ENCODE results near the gene LAIR1. TPM values are rescaled to one million over a fixed set of nuclear protein-coding genes. Genes with fewer than 3 reads are reported as not detected.
"Not testable (repeated sequence)": the region's sequence is repeated elsewhere in the genome, so short reads cannot be mapped to it uniquely, and the experiment has no call there.

The LAIR1 gene
- total RNA-seq, 1 donor from 2014 or later = 30.5 TPM

DNA sequence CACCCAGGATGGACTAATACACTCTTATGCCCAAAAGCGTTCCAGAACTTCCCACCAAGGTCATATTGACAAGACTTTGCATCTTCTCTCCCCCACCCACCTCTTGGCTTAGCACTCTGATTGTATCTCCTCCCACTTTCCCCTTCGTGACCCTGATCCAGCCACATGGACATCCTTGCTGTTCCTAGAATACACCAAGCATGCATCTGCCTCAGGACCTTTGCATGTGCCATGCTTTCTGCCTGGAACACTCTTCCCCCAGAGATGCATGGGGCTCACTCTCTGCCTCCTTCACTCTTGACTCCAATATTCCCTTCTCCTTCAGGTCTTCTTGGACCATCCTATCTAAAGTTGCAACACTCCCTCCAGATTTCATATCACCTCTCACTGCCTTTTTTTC is 16.2 kb upstream of the LAIR1 start:
- no peak for DNase-seq
- peaks cover 52% of the 10 kb centered on the region for H3K4me1 Mint-ChIP-seq
- H3K36me3 Mint-ChIP-seq (ENCODE audit: low read depth) = no peaks in the 10 kb centered on the region
- TF ChIP-seq, protein P1, sequence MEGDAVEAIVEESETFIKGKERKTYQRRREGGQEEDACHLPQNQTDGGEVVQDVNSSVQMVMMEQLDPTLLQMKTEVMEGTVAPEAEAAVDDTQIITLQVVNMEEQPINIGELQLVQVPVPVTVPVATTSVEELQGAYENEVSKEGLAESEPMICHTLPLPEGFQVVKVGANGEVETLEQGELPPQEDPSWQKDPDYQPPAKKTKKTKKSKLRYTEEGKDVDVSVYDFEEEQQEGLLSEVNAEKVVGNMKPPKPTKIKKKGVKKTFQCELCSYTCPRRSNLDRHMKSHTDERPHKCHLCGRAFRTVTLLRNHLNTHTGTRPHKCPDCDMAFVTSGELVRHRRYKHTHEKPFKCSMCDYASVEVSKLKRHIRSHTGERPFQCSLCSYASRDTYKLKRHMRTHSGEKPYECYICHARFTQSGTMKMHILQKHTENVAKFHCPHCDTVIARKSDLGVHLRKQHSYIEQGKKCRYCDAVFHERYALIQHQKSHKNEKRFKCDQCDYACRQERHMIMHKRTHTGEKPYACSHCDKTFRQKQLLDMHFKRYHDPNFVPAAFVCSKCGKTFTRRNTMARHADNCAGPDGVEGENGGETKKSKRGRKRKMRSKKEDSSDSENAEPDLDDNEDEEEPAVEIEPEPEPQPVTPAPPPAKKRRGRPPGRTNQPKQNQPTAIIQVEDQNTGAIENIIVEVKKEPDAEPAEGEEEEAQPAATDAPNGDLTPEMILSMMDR (IDR thresholded peaks at IDR 0.05) = no peak
- no peak overlapping the region for H3K4me3 Mint-ChIP-seq
- H3K27me3 Mint-ChIP-seq = no peaks in the 10 kb centered on the region
- intact Hi-C loops (cut with micrococcal nuclease) = no loop called here
- ChIA-PET POLR2A (no interaction called here), CTCF (no interaction called here)
- H3K27ac Mint-ChIP-seq = no peak overlapping the region
- no peak for ATAC-seq (ENCODE audit: low read depth)
- H3K9me3 Mint-ChIP-seq = peaks cover 4% of the 10 kb centered on the region

DNA sequence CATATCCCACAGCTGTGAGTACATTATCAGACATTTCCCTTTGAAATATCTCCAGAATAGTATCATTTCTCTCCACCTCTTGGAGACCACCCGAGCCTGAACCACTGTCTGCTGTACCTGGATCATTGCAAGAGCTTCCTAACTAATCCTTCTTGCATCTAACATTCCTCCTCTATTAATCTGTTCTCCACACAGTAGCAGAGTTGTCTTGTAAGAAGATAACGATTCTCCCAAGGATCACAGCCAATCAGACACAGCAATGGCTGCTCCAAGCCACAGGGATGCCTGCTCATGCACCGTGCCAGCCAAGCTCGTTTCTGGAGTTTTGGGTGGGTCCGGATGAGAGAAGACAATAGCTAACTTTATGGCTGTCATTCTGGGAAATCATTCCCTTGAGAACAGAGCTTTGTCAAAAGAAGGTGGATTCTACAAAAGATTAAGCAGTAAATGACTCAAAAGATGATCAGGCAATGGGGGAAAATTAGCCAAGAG is 14.5 kb upstream of the LAIR1 start:
- POLR2A ChIA-PET = interaction anchor here (1.0 to 2.3 kb wide), 5 partner anchors 9 to 70 kb away, joined by 3 to 18 read pairs (median 7); partner anchors contain the start of genes LAIR1 and LENG8
- Mint-ChIP-seq H3K9me3 (peaks cover 4% of the 10 kb centered on the region), H3K4me3 (peak overlapping the region; percentile 36), H3K27me3 (no peaks in the 10 kb centered on the region), H3K27ac (peak overlapping the region; percentile 83), H3K36me3 (ENCODE audit: low read depth) (no peaks in the 10 kb centered on the region), H3K4me1 (peaks cover 63% of the 10 kb centered on the region)
- CTCF ChIA-PET = interaction anchor here (0.8 to 2.1 kb wide), 3 partner anchors 9 to 14 kb away, joined by 4 to 10 read pairs (median 4); partner anchors contain the start of gene LAIR1
- TF ChIP-seq, protein P1 (IDR thresholded peaks at IDR 0.05) = no peak
- intact Hi-C loops (cut with micrococcal nuclease) = loop anchor here (2.0 kb wide), 1 partner anchor 14 kb away; the partner anchor contains the start of gene LAIR1
- no peak for ATAC-seq (ENCODE audit: low read depth)
- DNase-seq = no peak

DNA sequence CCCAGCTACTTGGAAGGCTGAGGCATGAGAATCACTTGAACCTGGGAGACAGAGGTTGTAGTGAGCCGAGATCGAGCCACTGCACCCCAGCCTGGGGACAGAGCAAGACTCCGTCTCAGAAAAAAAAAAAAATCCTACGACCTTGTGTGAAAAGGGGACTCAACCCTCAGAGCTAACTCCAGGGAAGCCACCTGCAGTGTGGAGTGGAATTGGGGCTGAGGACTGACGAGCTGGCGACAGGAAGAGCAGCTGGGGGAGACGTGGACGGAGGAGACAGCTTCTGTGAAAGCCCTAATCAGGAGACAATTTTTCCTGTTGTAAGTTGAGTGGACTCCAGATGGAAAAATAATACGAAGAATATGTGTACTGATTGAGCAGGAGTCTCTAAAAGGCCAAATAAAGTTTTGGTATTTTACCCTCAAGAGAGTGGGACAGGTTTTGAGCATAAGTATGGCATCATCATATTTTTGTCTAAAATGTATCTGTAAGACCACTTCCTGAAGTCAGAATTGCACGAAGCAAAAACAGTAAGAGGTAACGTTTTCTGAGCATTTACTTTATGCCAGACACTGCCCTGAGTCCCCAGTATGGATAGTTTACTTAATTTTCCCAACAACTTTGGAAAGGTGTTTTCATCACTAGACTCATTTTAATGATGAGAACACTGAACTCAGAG is 12.0 kb upstream of the LAIR1 start:
- H3K27ac Mint-ChIP-seq = peak overlapping the region; percentile 65
- ChIA-PET CTCF (interaction anchor here (1.0 kb wide), 1 partner anchor 14 kb away, joined by 5 read pairs; no protein-coding TSS in a partner anchor), POLR2A (interaction anchor here (0.6 to 0.9 kb wide), 4 partner anchors 11 to 741 kb away, joined by 3 to 5 read pairs (median 4); no protein-coding TSS in a partner anchor)
- H3K27me3 Mint-ChIP-seq = no peaks in the 10 kb centered on the region
- H3K9me3 Mint-ChIP-seq = peaks cover 4% of the 10 kb centered on the region
- peaks cover 78% of the 10 kb centered on the region for H3K4me1 Mint-ChIP-seq
- DNase-seq (no peak), ATAC-seq (ENCODE audit: low read depth) (no peak)
- H3K4me3 Mint-ChIP-seq = peak overlapping the region; percentile 28
- TF ChIP-seq, protein P1 (IDR thresholded peaks at IDR 0.05) = no peak
- no peaks in the 10 kb centered on the region for H3K36me3 Mint-ChIP-seq (ENCODE audit: low read depth)
- intact Hi-C loops (cut with micrococcal nuclease) = no loop called here

DNA sequence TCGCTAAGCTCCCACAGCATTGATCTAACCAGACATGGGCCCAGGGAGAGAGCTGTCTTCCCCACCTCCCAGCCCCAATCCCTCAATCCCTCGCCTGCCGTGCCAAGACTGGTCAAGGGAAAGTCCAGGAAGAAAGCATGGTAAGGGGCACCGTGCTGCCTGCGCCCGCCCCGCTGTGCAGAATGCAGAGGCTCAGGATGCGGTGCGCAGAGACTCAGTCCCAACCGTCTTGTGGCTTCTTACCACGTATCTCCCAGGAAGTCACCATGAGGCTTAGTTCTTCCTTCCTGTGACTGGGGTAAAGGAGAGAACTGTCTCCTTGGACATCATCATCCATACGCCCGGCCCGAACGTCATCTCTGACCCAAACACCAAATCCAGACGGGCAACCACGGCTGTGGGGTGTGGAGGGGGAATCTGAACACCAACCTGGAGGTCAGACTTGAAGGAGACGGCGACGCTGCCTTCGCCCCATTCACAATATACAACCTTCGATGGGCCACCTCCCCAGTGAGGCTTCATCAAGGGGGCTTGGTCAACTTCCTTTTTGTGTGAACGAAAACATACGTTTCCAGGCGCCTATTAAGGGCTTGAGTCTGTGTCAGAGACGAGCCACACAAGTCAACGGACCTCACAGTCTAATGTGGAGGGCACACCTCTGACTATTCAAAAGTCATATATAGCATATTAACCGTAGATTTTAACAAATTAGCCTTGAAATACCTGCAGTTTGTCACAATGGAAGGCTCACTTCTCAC is 10.6 kb upstream of the LAIR1 start:
- POLR2A ChIA-PET = interaction anchor here (1.0 kb wide), 1 partner anchor 10 kb away, joined by 3 read pairs; the partner anchor contains the start of gene LAIR1
- peak overlapping the region; percentile 77 for H3K27ac Mint-ChIP-seq
- intact Hi-C loops (cut with micrococcal nuclease); H3K36me3 Mint-ChIP-seq (ENCODE audit: low read depth); DNase-seq; H3K27me3 Mint-ChIP-seq; CTCF ChIA-PET; H3K9me3 Mint-ChIP-seq: not testable (repeated sequence)
- ATAC-seq (ENCODE audit: low read depth) = peak; percentile 19
- peak overlapping the region; percentile 30 for H3K4me3 Mint-ChIP-seq
- peaks cover 85% of the 10 kb centered on the region for H3K4me1 Mint-ChIP-seq

DNA sequence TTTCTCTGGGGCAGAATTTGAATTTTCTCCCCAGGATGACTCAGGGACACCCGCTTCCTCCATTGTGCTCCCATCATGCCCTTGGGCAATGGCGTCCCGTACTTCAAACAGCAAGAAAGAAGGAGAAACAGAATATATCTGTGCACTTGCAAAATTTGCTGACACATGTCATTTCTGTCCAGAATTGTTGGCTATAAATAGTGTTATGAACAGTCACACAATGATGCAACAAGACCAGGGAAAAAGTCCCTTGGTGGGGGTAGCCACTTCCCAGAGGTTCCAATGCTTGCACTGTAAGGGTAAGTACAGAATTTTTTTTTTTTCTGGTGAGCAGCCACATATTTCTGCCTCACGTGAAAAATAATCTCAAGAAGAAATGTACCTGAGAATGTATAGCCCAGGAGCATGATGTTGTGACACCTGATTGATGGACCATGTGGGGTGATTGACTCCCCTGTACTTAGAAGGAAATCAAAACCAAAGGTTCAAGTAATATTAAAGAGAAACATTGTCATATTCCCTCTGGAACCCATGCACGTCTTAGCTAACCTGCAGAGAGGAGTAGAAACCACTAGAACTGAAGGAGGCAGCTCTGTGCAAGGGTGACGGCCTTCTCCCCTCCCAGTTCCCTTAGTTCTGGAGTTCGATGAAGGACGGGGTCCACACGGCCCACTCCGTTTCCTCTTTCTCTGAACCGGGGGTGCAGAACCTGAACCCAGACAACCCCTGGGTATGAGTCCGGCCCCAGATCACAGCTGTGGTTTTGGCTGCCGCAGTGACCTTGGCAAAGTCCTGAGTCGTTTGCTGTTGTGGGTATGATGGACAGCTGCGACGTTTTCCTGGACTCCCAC is 9.3 kb upstream of the LAIR1 start:
- ATAC-seq (ENCODE audit: low read depth) (no peak), DNase-seq (no peak)
- TF ChIP-seq, protein P1 (IDR thresholded peaks at IDR 0.05) = no peak
- peaks cover 86% of the 10 kb centered on the region for H3K4me1 Mint-ChIP-seq
- peak overlapping the region; percentile 76 for H3K27ac Mint-ChIP-seq
- no peak overlapping the region for H3K4me3 Mint-ChIP-seq
- H3K36me3 Mint-ChIP-seq (ENCODE audit: low read depth) = peaks cover under 1% of the 10 kb centered on the region
- intact Hi-C loops (cut with micrococcal nuclease) = loop anchor here (2.0 kb wide), 1 partner anchor 15 kb away; no protein-coding TSS in a partner anchor
- POLR2A ChIA-PET = interaction anchor here (1.0 kb wide), 1 partner anchor 14 kb away, joined by 5 read pairs; no protein-coding TSS in a partner anchor
- CTCF ChIA-PET = interaction anchor here (1.0 kb wide), 1 partner anchor 17 kb away, joined by 3 read pairs; no protein-coding TSS in a partner anchor
- H3K9me3 Mint-ChIP-seq = no peaks in the 10 kb centered on the region
- H3K27me3 Mint-ChIP-seq = no peaks in the 10 kb centered on the region

DNA sequence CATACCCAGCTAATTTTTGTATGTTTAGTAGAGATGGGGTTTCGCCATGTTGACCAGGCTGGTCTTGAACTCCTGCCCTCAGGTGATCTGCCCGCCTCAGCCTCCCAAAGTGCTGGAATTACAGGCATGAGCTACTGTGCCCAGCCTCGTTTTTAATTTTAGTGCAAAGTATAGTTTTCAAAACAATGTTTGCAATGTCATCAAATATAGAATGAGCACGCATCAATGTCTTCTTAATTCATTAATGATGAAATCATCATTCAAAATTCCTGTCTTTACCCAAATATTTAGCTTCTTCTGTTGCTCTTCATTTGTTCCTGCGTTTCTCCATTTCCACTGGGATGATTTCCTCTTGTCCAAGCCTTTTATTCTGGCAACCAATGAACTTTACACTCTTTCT is 6.7 kb upstream of the LAIR1 start:
- peaks cover 83% of the 10 kb centered on the region for H3K4me1 Mint-ChIP-seq
- CTCF ChIA-PET = interaction anchor here (0.7 kb wide), 1 partner anchor 495 kb away, joined by 4 read pairs; no protein-coding TSS in a partner anchor
- H3K36me3 Mint-ChIP-seq (ENCODE audit: low read depth); H3K4me3 Mint-ChIP-seq; ATAC-seq (ENCODE audit: low read depth); intact Hi-C loops (cut with micrococcal nuclease); H3K9me3 Mint-ChIP-seq; H3K27me3 Mint-ChIP-seq; DNase-seq: not testable (repeated sequence)
- H3K27ac Mint-ChIP-seq = peak overlapping the region; percentile 41
- POLR2A ChIA-PET = interaction anchor here (1.1 to 2.3 kb wide), 2 partner anchors 9 to 17 kb away, joined by 8 read pairs; no protein-coding TSS in a partner anchor

DNA sequence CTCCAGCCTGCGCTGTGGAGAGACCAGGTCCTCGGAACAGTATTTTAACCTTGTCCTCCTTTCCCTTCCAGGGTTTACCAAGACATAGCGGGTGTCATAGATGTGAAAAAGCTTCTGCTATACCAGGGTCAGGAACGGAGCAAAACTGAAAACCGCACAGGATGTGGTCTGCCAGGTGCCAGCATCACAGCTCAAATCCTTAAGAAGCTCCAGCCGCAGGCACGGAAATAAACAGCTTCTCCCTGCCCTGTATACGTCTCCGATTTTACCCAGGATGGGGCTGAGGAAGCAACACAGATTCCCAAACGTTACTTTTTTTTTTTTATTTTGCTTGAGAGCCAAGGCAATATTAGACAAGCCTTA is 5.7 kb upstream of the LAIR1 start:
- H3K27me3 Mint-ChIP-seq; H3K36me3 Mint-ChIP-seq (ENCODE audit: low read depth); DNase-seq; H3K9me3 Mint-ChIP-seq; intact Hi-C loops (cut with micrococcal nuclease): not testable (repeated sequence)
- CTCF ChIA-PET = interaction anchor here (0.6 kb wide), 1 partner anchor 17 kb away, joined by 3 read pairs; no protein-coding TSS in a partner anchor
- Mint-ChIP-seq H3K4me3 (peak overlapping the region; percentile 82), H3K27ac (peak overlapping the region; percentile 90), H3K4me1 (peaks cover 85% of the 10 kb centered on the region)
- peak; percentile 53 for ATAC-seq (ENCODE audit: low read depth)
- POLR2A ChIA-PET = interaction anchor here (0.6 kb wide), 1 partner anchor 36 kb away, joined by 5 read pairs; no protein-coding TSS in a partner anchor
